Measurements from ENCODE around the gene FSD2. TPM values are rescaled to one million over a fixed set of nuclear protein-coding genes. Genes with fewer than 3 reads are reported as not detected.

FSD2 gene
- polyA plus RNA-seq (2012; ENCODE audit: insufficient read depth, insufficient read length, low read depth): not detected

- no peak within 1 kb of the TSS for H3K4me3 ChIP-seq (ENCODE audit: low read depth, low read length)
- no peak for TF ChIP-seq CTCF (IDR thresholded peaks at IDR 0.05; ENCODE audit: low read depth, low read length)
- peaks cover 8% of the 10 kb centered on the region; the same call in 1 of the 2 replicates for H3K27me3 ChIP-seq
- no peaks in the 10 kb centered on the region for H3K36me3 ChIP-seq
- H3K4me1 ChIP-seq: no peaks in the 10 kb centered on the region
- H3K9me3 ChIP-seq: no peaks in the 10 kb centered on the region
- no peak for DNase-seq
Measured at GRCh38 chr15:82805994-82806406, at the start of gene FSD2. Gene FSD2 (minus strand): TSS chr15:82806069. CDS start chr15:82787390, 18,679 bp downstream.

- Histone ChIP-seq H3K27me3 (no peaks in the 10 kb centered on the region), H3K36me3 (no peaks in the 10 kb centered on the region), H3K4me3 (ENCODE audit: low read depth, low read length) (no peak overlapping the region), H3K4me1 (peaks cover 7% of the 10 kb centered on the region), H3K9me3 (no peaks in the 10 kb centered on the region)
- no peak for DNase-seq
- TF ChIP-seq CTCF (IDR thresholded peaks at IDR 0.05; ENCODE audit: low read depth, low read length): no peak
Measured at GRCh38 chr15:82854554-82854953, 48.7 kb upstream of the FSD2 start.

- H3K4me3 ChIP-seq (ENCODE audit: low read depth, low read length): no peak overlapping the region
- H3K27me3 ChIP-seq: no peaks in the 10 kb centered on the region
- no peak for TF ChIP-seq CTCF (IDR thresholded peaks at IDR 0.05; ENCODE audit: low read depth, low read length)
- H3K4me1 ChIP-seq: peaks cover 7% of the 10 kb centered on the region
- no peaks in the 10 kb centered on the region for H3K9me3 ChIP-seq
- H3K36me3 ChIP-seq: no peaks in the 10 kb centered on the region
- no peak for DNase-seq
Measured at GRCh38 chr15:82852941-82853561, 47.2 kb upstream of the FSD2 start.

GRCh38 chr15:82851981-82852511 is 46.2 kb upstream of the FSD2 start:
- TF ChIP-seq CTCF (IDR thresholded peaks at IDR 0.05; ENCODE audit: low read depth, low read length): no peak
- Histone ChIP-seq H3K4me3 (ENCODE audit: low read depth, low read length) (no peak overlapping the region), H3K36me3 (no peaks in the 10 kb centered on the region), H3K4me1 (peaks cover 7% of the 10 kb centered on the region), H3K27me3 (no peaks in the 10 kb centered on the region), H3K9me3 (no peaks in the 10 kb centered on the region)
- DNase-seq: no peak

- Histone ChIP-seq H3K36me3 (no peaks in the 10 kb centered on the region), H3K9me3 (no peaks in the 10 kb centered on the region), H3K4me1 (peaks cover 7% of the 10 kb centered on the region), H3K27me3 (no peaks in the 10 kb centered on the region), H3K4me3 (ENCODE audit: low read depth, low read length) (no peak overlapping the region)
- no peak for DNase-seq
- TF ChIP-seq CTCF (IDR thresholded peaks at IDR 0.05; ENCODE audit: low read depth, low read length): no peak
Measured at GRCh38 chr15:82851306-82851850, 45.5 kb upstream of the FSD2 start.

GRCh38 chr15:82850731-82851130 is 44.9 kb upstream of the FSD2 start:
- no peak for TF ChIP-seq CTCF (IDR thresholded peaks at IDR 0.05; ENCODE audit: low read depth, low read length)
- peaks cover 7% of the 10 kb centered on the region for H3K4me1 ChIP-seq
- no peaks in the 10 kb centered on the region for H3K36me3 ChIP-seq
- no peak for DNase-seq
- no peaks in the 10 kb centered on the region for H3K27me3 ChIP-seq
- no peak overlapping the region for H3K4me3 ChIP-seq (ENCODE audit: low read depth, low read length)
- no peaks in the 10 kb centered on the region for H3K9me3 ChIP-seq
